HCT116 (cell line): ENCODE results near the gene AIDA.

Experiments
- CEBPB ChIP-seq: IDR thresholded peaks from 2 replicates; pipeline ENCODE4 v1.6.1; 2012; ENCODE audit warnings: low read depth
- CTCF ChIP-seq, 3 experiments: fragments of 200-600 bp in 1 of 3; sonication (generic) in 1 of 3; IDR thresholded peaks in 2 of 3; conservative IDR thresholded peaks in 1 of 3; 2 replicates each; pipeline ENCODE4 v1.5.1; 2012 to 2017; ENCODE audit warnings: low read depth in 2 of 3, low read length in 2 of 3, antibody characterized with exemption in 1 of 3, borderline replicate concordance in 1 of 3, control low read depth in 1 of 3, mild to moderate bottlenecking in 1 of 3, mixed read lengths in 1 of 3, mixed run types in 1 of 3, moderate library complexity in 1 of 3; ENCODE audit not compliant: insufficient read depth in 1 of 3
- EGR1 ChIP-seq: IDR thresholded peaks from 2 replicates; pipeline ENCODE4 v1.6.1; 2012; ENCODE audit warnings: low read depth
- EZH2 ChIP-seq: fragments of 200-600 bp; sonication (generic); IDR thresholded peaks from 2 replicates; pipeline ENCODE4 v1.6.1; 2017; ENCODE audit warnings: antibody characterized with exemption, mixed run types
- EZH2phosphoT487 ChIP-seq: fragments of 200-600 bp; IDR thresholded peaks from 2 replicates; pipeline ENCODE4 v1.6.1; 2018; ENCODE audit warnings: antibody characterized with exemption, borderline replicate concordance
- POLR2A ChIP-seq: IDR thresholded peaks from 2 replicates; pipeline ENCODE4 v1.7.0; 2011; ENCODE audit warnings: borderline replicate concordance; ENCODE audit not compliant: insufficient read depth, insufficient read length; ENCODE audit errors: extremely low read depth
- POLR2AphosphoS5 ChIP-seq: IDR thresholded peaks from 2 replicates; pipeline ENCODE4 v1.6.1; 2011; ENCODE audit warnings: mild to moderate bottlenecking, low read depth, low read length, moderate library complexity
- RAD21 ChIP-seq: IDR thresholded peaks from 2 replicates; pipeline ENCODE4 v1.6.1; 2012; ENCODE audit warnings: low read depth, mild to moderate bottlenecking
- SIN3A ChIP-seq: IDR thresholded peaks from 2 replicates; pipeline ENCODE4 v1.6.1; 2012; ENCODE audit warnings: low read depth
- YY1 ChIP-seq: IDR thresholded peaks from 2 replicates; pipeline ENCODE4 v1.6.1; 2011; ENCODE audit warnings: low read length, low read depth, moderate library complexity, mild to moderate bottlenecking; ENCODE audit not compliant: insufficient replicate concordance; ENCODE audit errors: extremely low read depth
- ZBTB33 ChIP-seq: IDR thresholded peaks from 2 replicates; pipeline ENCODE4 v1.6.1; 2011; ENCODE audit warnings: mild to moderate bottlenecking, low read length, moderate library complexity; ENCODE audit not compliant: insufficient replicate concordance; ENCODE audit errors: extremely low read depth

GRCh38 chr1:222696741-222697140 lies 15.6 kb downstream of the AIDA start:
- no peak for TF ChIP-seq YY1
- no peak for TF ChIP-seq EZH2
- TF ChIP-seq CTCF (IDR thresholded peaks at IDR 0.05 in 2 of 3, conservative IDR thresholded peaks at IDR 0.05 in 1 of 3; ENCODE audit: borderline replicate concordance in 1 of 3, insufficient read depth in 1 of 3, low read depth in 2 of 3, low read length in 2 of 3), result no peak
- no peak for TF ChIP-seq POLR2A
- no peak for TF ChIP-seq ZBTB33
- TF ChIP-seq CEBPB, result no peak
- no peak for TF ChIP-seq EZH2phosphoT487
- TF ChIP-seq POLR2AphosphoS5, result no peak
- TF ChIP-seq SIN3A, result no peak
- no peak for TF ChIP-seq RAD21
- no peak for TF ChIP-seq EGR1
